ENCODE results near the gene ARFRP1.

DNA sequence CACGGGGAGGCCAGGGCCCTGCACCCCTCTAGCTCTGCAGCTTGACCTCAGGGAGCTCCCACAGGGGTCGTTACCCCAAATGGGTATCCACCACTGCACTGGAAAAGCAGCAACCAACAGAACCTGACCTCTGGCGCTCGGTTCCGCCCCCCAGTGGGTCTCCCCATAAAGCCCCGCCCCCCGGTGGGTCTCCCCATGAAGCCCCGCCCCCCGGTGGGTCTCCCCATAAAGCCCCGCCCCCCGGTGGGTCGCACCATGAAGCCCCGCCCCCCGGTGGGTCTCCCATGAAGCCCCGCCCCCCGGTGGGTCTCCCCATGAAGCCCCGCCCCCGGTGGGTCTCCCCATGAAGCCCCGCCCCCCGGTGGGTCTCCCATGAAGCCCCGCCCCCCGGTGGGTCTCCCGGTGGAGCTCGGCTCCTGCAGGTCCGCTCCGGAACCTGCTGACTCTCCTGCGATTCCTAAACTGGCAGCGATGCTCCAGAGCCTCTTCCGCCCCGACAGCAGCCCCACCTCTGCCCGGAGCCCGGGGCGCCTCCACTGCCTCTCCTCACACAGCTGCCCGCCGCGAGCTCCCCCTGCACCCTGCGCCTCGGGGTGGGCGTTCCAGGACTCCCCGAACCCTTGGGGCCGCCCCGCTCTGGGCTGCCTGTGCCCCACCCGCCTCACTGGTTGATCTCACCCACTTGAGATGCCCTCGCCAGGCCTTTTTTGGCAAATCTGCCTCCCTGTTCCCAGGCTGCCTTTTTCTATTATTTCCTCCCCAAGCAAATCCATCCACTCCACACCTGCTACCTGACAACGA, 43.9 kb upstream of the ARFRP1 start:
- TF ChIP-seq, protein P1, sequence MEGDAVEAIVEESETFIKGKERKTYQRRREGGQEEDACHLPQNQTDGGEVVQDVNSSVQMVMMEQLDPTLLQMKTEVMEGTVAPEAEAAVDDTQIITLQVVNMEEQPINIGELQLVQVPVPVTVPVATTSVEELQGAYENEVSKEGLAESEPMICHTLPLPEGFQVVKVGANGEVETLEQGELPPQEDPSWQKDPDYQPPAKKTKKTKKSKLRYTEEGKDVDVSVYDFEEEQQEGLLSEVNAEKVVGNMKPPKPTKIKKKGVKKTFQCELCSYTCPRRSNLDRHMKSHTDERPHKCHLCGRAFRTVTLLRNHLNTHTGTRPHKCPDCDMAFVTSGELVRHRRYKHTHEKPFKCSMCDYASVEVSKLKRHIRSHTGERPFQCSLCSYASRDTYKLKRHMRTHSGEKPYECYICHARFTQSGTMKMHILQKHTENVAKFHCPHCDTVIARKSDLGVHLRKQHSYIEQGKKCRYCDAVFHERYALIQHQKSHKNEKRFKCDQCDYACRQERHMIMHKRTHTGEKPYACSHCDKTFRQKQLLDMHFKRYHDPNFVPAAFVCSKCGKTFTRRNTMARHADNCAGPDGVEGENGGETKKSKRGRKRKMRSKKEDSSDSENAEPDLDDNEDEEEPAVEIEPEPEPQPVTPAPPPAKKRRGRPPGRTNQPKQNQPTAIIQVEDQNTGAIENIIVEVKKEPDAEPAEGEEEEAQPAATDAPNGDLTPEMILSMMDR (IDR thresholded peaks at IDR 0.05), result no peak
- TF ChIP-seq POLR2A (IDR thresholded peaks at IDR 0.05), result no peak
